Epithelial cell of proximal tubule (primary cell): ENCODE measurements around the gene DCP1A. TPM values are rescaled to one million over a fixed set of nuclear protein-coding genes. Genes with fewer than 3 reads are reported as not detected.

Experiments
- DNase-seq: peaks from one replicate; pipeline ENCODE4 v3.0.0-alpha.2; 2011; ENCODE audit warnings: low read depth
- H3K4me3 ChIP-seq: 2 replicates; pipeline ENCODE4 v1.5.1; 2011; ENCODE audit warnings: low read depth, mild to moderate bottlenecking, low read length
- total RNA-seq: library from RNA; depleted of rRNA; stranded (reverse); fragments of >200 nt; gene quantifications from 2 replicates; pipeline ENCODE4 v1.2.3, GENCODE V29; 2015
- TF ChIP-seq, protein P1 (sequence below): conservative IDR thresholded peaks from 2 replicates; pipeline ENCODE4 v1.5.1; 2012; ENCODE audit warnings: low read depth, mild to moderate bottlenecking, low read length

The DCP1A gene
- total RNA-seq, 1 donor from 2014 or later: 8.8 TPM

DNA sequence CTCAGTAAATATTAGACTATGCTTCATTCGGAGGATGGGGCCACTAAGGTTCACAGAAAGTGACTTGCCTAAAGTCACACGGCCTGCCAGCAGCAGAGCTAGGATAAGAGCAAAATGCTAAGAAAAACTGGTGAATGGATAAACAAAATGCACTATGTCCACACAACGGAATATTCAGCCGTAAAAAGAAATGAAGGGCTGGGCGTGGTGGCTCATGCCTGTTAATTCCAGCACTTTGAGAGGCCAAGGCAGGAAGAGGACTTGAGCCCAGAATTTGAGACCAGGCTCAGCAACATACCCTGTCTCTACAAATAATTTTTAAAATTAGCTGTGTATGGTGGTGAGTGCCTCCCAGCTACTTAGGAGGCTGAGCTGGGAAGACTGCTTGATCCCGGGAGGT, 99.2 kb downstream of the DCP1A start:
- no peak for DNase-seq
- TF ChIP-seq, protein P1, sequence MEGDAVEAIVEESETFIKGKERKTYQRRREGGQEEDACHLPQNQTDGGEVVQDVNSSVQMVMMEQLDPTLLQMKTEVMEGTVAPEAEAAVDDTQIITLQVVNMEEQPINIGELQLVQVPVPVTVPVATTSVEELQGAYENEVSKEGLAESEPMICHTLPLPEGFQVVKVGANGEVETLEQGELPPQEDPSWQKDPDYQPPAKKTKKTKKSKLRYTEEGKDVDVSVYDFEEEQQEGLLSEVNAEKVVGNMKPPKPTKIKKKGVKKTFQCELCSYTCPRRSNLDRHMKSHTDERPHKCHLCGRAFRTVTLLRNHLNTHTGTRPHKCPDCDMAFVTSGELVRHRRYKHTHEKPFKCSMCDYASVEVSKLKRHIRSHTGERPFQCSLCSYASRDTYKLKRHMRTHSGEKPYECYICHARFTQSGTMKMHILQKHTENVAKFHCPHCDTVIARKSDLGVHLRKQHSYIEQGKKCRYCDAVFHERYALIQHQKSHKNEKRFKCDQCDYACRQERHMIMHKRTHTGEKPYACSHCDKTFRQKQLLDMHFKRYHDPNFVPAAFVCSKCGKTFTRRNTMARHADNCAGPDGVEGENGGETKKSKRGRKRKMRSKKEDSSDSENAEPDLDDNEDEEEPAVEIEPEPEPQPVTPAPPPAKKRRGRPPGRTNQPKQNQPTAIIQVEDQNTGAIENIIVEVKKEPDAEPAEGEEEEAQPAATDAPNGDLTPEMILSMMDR: no peak
- H3K4me3 ChIP-seq: no peak overlapping the region

DNA sequence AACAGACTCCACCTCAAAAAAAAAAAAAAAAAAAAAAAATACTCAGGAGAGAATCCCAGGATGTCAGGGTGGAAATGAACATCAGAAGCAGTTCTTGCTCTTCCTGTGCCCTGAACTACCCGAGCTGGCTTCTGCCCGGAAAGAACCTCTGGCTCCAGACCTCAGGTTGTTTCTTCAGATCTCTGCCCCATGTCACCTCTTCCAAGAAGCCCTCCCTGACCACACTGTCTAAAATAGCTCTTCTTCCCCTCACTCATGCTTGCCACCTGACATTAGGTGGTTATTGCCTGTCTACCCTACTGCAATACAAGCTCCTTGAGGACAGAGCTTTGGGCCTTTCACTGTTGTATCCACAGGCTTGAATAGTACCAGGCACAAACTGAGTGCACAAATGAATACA, 99.7 kb downstream of the DCP1A start:
- DNase-seq: no peak
- TF ChIP-seq, protein P1: no peak

DNA sequence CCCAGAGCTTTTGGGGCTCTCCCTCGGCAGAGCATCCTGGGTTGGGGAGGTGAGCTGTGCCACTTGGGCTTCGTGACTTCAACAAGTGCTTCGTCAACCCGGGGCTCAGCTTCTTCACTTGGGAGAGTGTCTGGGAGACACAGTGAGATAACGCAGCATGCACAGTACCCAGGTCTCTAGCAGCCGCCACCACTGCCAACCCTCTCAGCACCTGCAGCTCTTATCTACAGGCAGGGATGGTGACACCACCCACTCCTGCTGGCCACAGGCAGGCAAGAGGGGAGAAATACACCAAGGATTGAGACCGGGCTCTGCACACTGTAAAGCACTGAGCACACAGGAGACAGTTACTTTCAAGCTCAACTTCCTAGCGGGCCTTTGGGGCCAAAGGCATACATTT, 103.1 kb downstream of the DCP1A start:
- H3K4me3 ChIP-seq: no peak overlapping the region
- no peak for DNase-seq
- TF ChIP-seq, protein P1: no peak

More for the DNA sequence above, 99.7 kb downstream of the DCP1A start:
- H3K4me3 ChIP-seq: no peak overlapping the region

DNA sequence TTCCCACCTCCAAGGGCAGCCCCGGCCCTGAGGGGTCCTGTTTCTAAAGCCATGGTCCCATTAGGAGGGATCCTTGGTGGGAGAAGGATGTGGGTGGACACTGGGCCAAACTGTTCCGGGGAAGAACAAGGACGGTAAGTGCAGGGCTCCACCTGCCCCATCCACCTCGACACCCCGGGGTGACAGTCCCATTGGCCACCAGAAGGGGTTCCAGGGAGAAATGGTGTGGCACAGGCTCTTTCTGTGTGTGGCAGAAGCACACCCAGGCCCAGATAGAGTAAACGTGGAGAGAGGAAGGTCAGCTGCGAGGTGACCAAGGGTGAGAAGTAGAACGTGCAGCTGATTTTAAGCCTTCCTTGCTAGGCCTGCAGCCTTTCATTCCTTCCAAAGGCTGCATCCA, 103.6 kb downstream of the DCP1A start:
- TF ChIP-seq, protein P1: no peak
- H3K4me3 ChIP-seq: no peak overlapping the region
- no peak for DNase-seq

DNA sequence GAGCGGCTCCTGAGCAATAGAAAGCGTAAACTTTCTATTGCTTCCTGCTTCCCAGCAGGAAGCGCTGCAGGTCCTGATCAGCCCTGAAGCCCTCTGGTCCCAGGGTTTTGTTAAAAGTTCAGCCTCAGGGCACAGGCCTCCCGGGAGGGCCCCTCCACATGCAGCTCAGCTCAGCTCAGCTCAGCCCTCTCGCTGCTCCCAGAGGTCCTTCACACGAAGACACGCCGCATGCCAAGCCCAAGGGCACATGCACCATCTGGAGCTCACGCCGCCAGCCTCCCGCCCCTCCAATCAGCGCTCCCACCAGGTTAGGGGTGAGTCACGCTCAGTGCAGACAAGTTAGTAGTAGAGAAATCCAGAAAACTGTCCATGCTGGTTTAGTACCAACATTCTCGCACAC, 104.2 kb downstream of the DCP1A start:
- no peak for DNase-seq
- TF ChIP-seq, protein P1: no peak
- H3K4me3 ChIP-seq: no peak overlapping the region

DNA sequence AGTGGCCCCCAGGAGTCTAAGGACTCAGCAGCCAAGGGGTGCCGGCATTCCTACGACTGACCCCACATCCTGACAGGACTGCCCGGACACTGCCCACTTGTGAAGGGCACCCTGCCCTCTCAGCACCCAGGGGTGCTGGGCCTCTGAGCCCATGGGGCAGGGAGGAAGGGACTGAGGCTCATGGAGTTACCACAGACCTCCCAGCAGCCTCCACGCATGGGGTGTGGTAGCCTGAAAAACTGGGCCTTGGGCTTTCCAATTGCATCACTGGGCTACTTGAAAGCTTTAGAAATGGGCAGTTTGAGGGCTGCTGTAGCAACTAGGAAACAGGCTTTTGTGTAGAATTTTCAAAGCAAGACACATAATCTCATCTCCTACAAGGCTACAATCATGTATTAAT, 104.7 kb downstream of the DCP1A start:
- no peak for DNase-seq

DNA sequence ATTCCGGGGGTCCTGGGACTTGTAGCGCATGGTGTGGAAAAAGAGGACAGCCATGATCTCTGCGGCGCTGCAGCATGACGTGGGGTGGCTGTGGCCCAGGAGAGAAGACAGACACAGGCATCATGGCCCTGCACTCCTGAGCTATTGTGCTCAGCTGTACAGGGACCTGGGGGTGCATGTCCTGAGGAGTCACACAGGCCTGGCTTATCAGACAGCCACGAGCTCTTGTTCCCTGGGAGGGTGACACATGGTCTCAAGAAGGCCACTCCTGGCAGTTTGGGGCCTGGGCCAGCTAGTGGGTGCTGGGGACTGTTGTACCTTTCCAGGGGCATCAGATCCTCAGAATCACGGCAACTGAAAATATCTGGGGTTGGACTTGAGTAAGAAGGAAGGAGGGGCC, 105.2 kb downstream of the DCP1A start:
- no peak for DNase-seq
- H3K4me3 ChIP-seq: no peak overlapping the region
- TF ChIP-seq, protein P1: no peak

More for the DNA sequence above, 104.7 kb downstream of the DCP1A start:
- no peak overlapping the region for H3K4me3 ChIP-seq
- TF ChIP-seq, protein P1: no peak
